ENCODE results near the gene ASMT. TPM values are rescaled to one million over a fixed set of nuclear protein-coding genes. Genes with fewer than 3 reads are reported as not detected.
A peak's percentile ranks its signal among the peaks of the same experiment; 100 is the strongest.

The ASMT gene
- total and polyA plus RNA-seq, 2 donors from 2014 or later = 0.22 TPM; not detected in 1

DNA sequence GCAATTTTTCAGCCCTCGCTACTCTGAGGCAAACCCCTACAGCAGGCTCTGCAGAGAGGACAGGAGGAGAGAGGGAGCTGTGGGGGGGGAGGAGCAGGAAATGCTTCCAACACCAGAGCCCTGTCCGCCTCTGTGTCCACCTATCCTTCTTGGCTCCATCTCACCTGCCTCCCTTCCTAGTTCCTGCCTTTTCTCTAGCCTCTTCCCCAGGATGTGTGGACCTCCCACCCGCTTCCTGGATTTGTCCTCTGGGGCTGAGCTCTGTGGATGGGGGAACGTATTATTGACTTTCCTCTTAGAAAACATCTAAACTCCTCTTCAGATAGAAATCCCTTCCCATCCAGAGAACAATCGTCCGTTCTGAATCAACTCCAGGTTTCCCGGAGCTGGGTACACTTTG is 14.4 kb downstream of the ASMT start:
- no peaks in the 10 kb centered on the region for H3K36me3 ChIP-seq (ENCODE audit: control insufficient read depth in 2 of 3, insufficient read depth in 3 of 3, low read length in 3 of 3)
- no peak overlapping the region for H3K4me3 ChIP-seq (ENCODE audit: low read length in 3 of 3)
- intact Hi-C loops (cut with DNase I) = no loop called here
- H3K9ac ChIP-seq (ENCODE audit: low read length in 3 of 3) = no peak overlapping the region
- H3K27me3 ChIP-seq (ENCODE audit: control insufficient read depth, insufficient read depth, low read length) = no peaks in the 10 kb centered on the region
- no peak overlapping the region for H3K27ac ChIP-seq (ENCODE audit: low read depth in 2 of 2, low read length in 2 of 2)
- H3K9me3 ChIP-seq (ENCODE audit: control insufficient read depth in 2 of 3, insufficient read depth in 1 of 3, low read length in 3 of 3) = no peaks in the 10 kb centered on the region
- no peaks in the 10 kb centered on the region for H3K4me1 ChIP-seq (ENCODE audit: control insufficient read depth in 2 of 3, insufficient read depth in 2 of 3, low read depth in 1 of 3, low read length in 3 of 3)
- no peak for FAIRE-seq
- TF ChIP-seq, protein P1, sequence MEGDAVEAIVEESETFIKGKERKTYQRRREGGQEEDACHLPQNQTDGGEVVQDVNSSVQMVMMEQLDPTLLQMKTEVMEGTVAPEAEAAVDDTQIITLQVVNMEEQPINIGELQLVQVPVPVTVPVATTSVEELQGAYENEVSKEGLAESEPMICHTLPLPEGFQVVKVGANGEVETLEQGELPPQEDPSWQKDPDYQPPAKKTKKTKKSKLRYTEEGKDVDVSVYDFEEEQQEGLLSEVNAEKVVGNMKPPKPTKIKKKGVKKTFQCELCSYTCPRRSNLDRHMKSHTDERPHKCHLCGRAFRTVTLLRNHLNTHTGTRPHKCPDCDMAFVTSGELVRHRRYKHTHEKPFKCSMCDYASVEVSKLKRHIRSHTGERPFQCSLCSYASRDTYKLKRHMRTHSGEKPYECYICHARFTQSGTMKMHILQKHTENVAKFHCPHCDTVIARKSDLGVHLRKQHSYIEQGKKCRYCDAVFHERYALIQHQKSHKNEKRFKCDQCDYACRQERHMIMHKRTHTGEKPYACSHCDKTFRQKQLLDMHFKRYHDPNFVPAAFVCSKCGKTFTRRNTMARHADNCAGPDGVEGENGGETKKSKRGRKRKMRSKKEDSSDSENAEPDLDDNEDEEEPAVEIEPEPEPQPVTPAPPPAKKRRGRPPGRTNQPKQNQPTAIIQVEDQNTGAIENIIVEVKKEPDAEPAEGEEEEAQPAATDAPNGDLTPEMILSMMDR (IDR thresholded peaks at IDR 0.05; ENCODE audit: borderline replicate concordance, extremely low read depth, insufficient read depth) = no peak
- no peak for DNase-seq

GRCh38 chrX:1646009-1646408 is 31.1 kb downstream of the ASMT start:
- no peak overlapping the region for H3K27ac ChIP-seq (ENCODE audit: low read depth in 2 of 2, low read length in 2 of 2)
- H3K36me3 ChIP-seq (ENCODE audit: control insufficient read depth in 2 of 3, insufficient read depth in 3 of 3, low read length in 3 of 3) = no peaks in the 10 kb centered on the region
- DNase-seq = peak in 1 of 5 donors; percentile 7
- no peak overlapping the region for H3K9ac ChIP-seq (ENCODE audit: low read length in 3 of 3)
- H3K9me3 ChIP-seq (ENCODE audit: control insufficient read depth in 2 of 3, insufficient read depth in 1 of 3, low read length in 3 of 3) = peaks cover 0 to 11% (median 0%) of the 10 kb centered on the region in 3 donors
- no peaks in the 10 kb centered on the region for H3K27me3 ChIP-seq (ENCODE audit: control insufficient read depth, insufficient read depth, low read length)
- no peak overlapping the region for H3K4me3 ChIP-seq (ENCODE audit: low read length in 3 of 3)
- intact Hi-C loops (cut with DNase I) = no loop called here
- no peaks in the 10 kb centered on the region for H3K4me1 ChIP-seq (ENCODE audit: control insufficient read depth in 2 of 3, insufficient read depth in 2 of 3, low read depth in 1 of 3, low read length in 3 of 3)
- no peak for FAIRE-seq
- TF ChIP-seq, protein P1 (IDR thresholded peaks at IDR 0.05; ENCODE audit: borderline replicate concordance, extremely low read depth, insufficient read depth) = no peak

- Histone ChIP-seq H3K36me3 (ENCODE audit: control insufficient read depth in 2 of 3, insufficient read depth in 3 of 3, low read length in 3 of 3) (no peaks in the 10 kb centered on the region), H3K27ac (ENCODE audit: low read depth in 2 of 2, low read length in 2 of 2) (no peak overlapping the region), H3K4me1 (ENCODE audit: control insufficient read depth in 2 of 3, insufficient read depth in 2 of 3, low read depth in 1 of 3, low read length in 3 of 3) (no peaks in the 10 kb centered on the region), H3K9ac (ENCODE audit: low read length in 3 of 3) (no peak overlapping the region), H3K9me3 (ENCODE audit: control insufficient read depth in 2 of 3, insufficient read depth in 1 of 3, low read length in 3 of 3) (peaks cover 0 to 11% (median 0%) of the 10 kb centered on the region in 3 donors), H3K4me3 (ENCODE audit: low read length in 3 of 3) (peak overlapping the region in 1 of 3 donors; percentile 18), H3K27me3 (ENCODE audit: control insufficient read depth, insufficient read depth, low read length) (no peaks in the 10 kb centered on the region)
- DNase-seq (peak in 4 of 5 donors; percentile 81 to 93 (median 87)), FAIRE-seq (no peak)
- TF ChIP-seq, protein P1 (IDR thresholded peaks at IDR 0.05; ENCODE audit: borderline replicate concordance, extremely low read depth, insufficient read depth) = no peak
- intact Hi-C loops (cut with DNase I) = no loop called here
Observed at GRCh38 chrX:1649621-1650020, 34.8 kb downstream of the ASMT start.
